ENCODE data around the gene TMEM256. TPM values are rescaled to one million over a fixed set of nuclear protein-coding genes. Genes with fewer than 3 reads are reported as not detected.

TMEM256 gene
- total RNA-seq, 1 experiment from 2014 or later: 57.6 TPM

DNA sequence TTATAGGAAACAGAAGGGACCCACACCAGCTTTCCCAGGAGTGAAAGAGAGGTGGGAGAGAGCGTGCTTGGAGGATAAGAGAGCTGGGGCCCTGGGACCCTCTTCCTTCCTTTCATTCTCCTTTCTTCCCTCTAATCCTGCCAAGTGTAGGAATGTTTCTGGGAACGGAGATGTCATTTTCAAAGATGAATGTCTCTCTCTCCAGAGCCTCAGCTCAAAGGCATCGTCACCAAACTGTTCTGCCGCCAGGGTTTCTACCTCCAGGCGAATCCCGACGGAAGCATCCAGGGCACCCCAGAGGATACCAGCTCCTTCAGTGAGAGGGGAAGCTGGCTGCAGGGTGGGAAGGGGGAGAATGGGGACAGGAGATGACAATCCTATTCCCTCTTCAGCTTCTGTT, 37.4 kb upstream of the TMEM256 start:
- no TSS peak for BruUV-seq (replicated peaks)
- TF ChIP-seq, protein P1, sequence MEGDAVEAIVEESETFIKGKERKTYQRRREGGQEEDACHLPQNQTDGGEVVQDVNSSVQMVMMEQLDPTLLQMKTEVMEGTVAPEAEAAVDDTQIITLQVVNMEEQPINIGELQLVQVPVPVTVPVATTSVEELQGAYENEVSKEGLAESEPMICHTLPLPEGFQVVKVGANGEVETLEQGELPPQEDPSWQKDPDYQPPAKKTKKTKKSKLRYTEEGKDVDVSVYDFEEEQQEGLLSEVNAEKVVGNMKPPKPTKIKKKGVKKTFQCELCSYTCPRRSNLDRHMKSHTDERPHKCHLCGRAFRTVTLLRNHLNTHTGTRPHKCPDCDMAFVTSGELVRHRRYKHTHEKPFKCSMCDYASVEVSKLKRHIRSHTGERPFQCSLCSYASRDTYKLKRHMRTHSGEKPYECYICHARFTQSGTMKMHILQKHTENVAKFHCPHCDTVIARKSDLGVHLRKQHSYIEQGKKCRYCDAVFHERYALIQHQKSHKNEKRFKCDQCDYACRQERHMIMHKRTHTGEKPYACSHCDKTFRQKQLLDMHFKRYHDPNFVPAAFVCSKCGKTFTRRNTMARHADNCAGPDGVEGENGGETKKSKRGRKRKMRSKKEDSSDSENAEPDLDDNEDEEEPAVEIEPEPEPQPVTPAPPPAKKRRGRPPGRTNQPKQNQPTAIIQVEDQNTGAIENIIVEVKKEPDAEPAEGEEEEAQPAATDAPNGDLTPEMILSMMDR (conservative IDR thresholded peaks at IDR 0.05; ENCODE audit: low read depth, low read length): 0 out of 2 replicates have a peak, but pooled peaks have one; percentile 3
- no peak for TF ChIP-seq EZH2 (IDR thresholded peaks at IDR 0.05; ENCODE audit: borderline replicate concordance, low read depth, low read length, poor library complexity, severe bottlenecking)

DNA sequence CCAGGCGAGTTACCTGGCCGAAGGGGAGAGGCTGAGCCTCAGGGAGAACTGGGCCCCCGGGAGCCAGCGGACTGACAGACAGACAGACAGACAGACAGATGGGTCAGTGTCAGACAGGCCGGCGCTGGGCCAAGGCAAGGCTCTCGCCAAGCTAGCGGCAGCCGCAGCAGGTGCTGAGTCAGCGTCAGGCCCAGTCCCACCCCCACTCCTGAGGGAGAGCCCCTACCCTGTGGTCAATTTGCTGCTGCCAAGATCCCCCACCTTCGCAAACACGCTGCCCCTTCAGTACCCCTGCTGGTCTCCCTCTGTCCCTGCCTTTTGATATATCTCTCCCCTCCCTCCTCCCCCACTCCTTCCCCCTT, 36.9 kb upstream of the TMEM256 start:
- Histone ChIP-seq H3K27ac (ENCODE audit: low read depth, low read length, poor library complexity, severe bottlenecking) (peak overlapping the region; percentile 97), H3K4me3 (ENCODE audit: low read depth, low read length, poor library complexity, severe bottlenecking) (peak overlapping the region; percentile 90), H3K27me3 (replicated peaks; ENCODE audit: insufficient read depth, low read depth, low read length, poor library complexity) (no peaks in the 10 kb centered on the region), H3K4me1 (ENCODE audit: insufficient read depth, low read length, poor library complexity, severe bottlenecking) (peaks cover 53% of the 10 kb centered on the region), H3K9me3 (ENCODE audit: low read depth, low read length, poor library complexity, severe bottlenecking) (no peaks in the 10 kb centered on the region), H3K36me3 (ENCODE audit: insufficient read depth, low read length, poor library complexity, severe bottlenecking) (no peaks in the 10 kb centered on the region)
- CTCF ChIA-PET: interaction anchor here (0.6 to 1.9 kb wide), 6 partner anchors 20 to 601 kb away, joined by 3 to 12 read pairs (median 6); partner anchors contain the start of gene ZBTB4
- intact Hi-C loops (cut with micrococcal nuclease; ENCODE audit: unreplicated experiment): loop anchor here (1.0 kb wide), 1 partner anchor 43 kb away; the partner anchor contains the start of gene POLR2A
- TF ChIP-seq EZH2 (IDR thresholded peaks at IDR 0.05; ENCODE audit: borderline replicate concordance, low read depth, low read length, poor library complexity, severe bottlenecking): no peak
- TF ChIP-seq, protein P1 (conservative IDR thresholded peaks at IDR 0.05; ENCODE audit: low read depth, low read length): 0 out of 2 replicates have a peak, but pooled peaks have one; percentile 16
- POLR2A ChIA-PET (ENCODE audit: low non-redundant PET): interaction anchor here (0.6 kb wide), 3 partner anchors 44 to 245 kb away, joined by 3 to 4 read pairs (median 4); no protein-coding TSS in a partner anchor
- no TSS peak for BruUV-seq (replicated peaks)
- peak; percentile 83 for DNase-seq (ENCODE audit: low spot score)

More for the DNA sequence above, 37.4 kb upstream of the TMEM256 start:
- peak overlapping the region; percentile 90 for H3K4me3 ChIP-seq (ENCODE audit: low read depth, low read length, poor library complexity, severe bottlenecking)
- peak; percentile 54 for DNase-seq (ENCODE audit: low spot score)
- H3K9me3 ChIP-seq (ENCODE audit: low read depth, low read length, poor library complexity, severe bottlenecking): no peaks in the 10 kb centered on the region
- ChIA-PET POLR2A (ENCODE audit: low non-redundant PET) (interaction anchor here (0.6 kb wide), 3 partner anchors 44 to 245 kb away, joined by 3 to 4 read pairs (median 4); no protein-coding TSS in a partner anchor), CTCF (interaction anchor here (0.6 to 1.9 kb wide), 6 partner anchors 19 to 600 kb away, joined by 3 to 12 read pairs (median 6); partner anchors contain the start of gene ZBTB4)
- peak overlapping the region; percentile 97 for H3K27ac ChIP-seq (ENCODE audit: low read depth, low read length, poor library complexity, severe bottlenecking)
- H3K27me3 ChIP-seq (replicated peaks; ENCODE audit: insufficient read depth, low read depth, low read length, poor library complexity): no peaks in the 10 kb centered on the region
- peaks cover 50% of the 10 kb centered on the region for H3K4me1 ChIP-seq (ENCODE audit: insufficient read depth, low read length, poor library complexity, severe bottlenecking)
- no peaks in the 10 kb centered on the region for H3K36me3 ChIP-seq (ENCODE audit: insufficient read depth, low read length, poor library complexity, severe bottlenecking)
- intact Hi-C loops (cut with micrococcal nuclease; ENCODE audit: unreplicated experiment): no loop called here

DNA sequence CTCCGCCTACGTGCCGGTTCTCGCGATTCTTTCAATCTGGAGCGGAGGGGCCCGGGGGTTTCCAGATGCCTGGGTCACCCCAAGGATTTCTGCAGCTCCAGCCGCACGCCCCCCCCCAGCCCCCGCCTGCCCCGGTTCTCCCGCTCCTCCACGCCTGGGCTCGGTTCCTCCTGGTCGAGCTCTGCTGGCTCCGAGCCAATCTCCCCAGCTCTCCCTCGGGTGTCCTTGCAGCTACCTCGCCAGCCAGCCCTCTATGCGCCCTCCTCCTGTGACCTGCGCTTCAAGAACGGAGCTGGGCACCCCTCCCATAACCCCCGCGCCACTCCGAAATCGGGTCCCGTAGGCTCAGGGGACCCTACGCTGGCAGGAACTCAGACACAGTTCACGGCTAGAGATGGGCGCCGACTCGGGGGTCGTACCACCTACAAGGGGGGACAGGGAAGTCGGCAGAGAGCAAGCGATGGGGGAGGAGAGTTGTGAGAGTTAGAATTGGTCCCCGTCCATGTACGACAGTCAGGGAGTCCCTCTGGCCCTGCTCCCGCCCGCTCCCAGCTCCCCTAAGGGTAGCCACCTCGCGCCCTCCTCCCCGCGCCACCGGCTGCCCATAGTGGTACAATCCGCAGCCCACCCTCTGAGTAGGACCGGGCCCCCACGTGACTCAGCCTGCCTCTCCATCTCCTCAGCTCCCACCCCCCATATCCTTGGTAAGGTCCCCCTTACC, 36.4 kb upstream of the TMEM256 start:
- Histone ChIP-seq H3K4me1 (ENCODE audit: insufficient read depth, low read length, poor library complexity, severe bottlenecking) (peaks cover 55% of the 10 kb centered on the region), H3K27me3 (replicated peaks; ENCODE audit: insufficient read depth, low read depth, low read length, poor library complexity) (no peaks in the 10 kb centered on the region), H3K4me3 (ENCODE audit: low read depth, low read length, poor library complexity, severe bottlenecking) (peak overlapping the region; percentile 90), H3K9me3 (ENCODE audit: low read depth, low read length, poor library complexity, severe bottlenecking) (no peaks in the 10 kb centered on the region), H3K36me3 (ENCODE audit: insufficient read depth, low read length, poor library complexity, severe bottlenecking) (no peaks in the 10 kb centered on the region), H3K27ac (ENCODE audit: low read depth, low read length, poor library complexity, severe bottlenecking) (peak overlapping the region; percentile 97)
- DNase-seq (ENCODE audit: low spot score): peak; percentile 84
- ChIA-PET POLR2A (ENCODE audit: low non-redundant PET) (interaction anchor here (0.6 kb wide), 2 partner anchors 14 to 246 kb away, joined by 3 to 13 read pairs; no protein-coding TSS in a partner anchor), CTCF (interaction anchor here (0.7 to 1.9 kb wide), 2 partner anchors 120 kb away, joined by 3 to 7 read pairs; no protein-coding TSS in a partner anchor)
- no peak for TF ChIP-seq EZH2 (IDR thresholded peaks at IDR 0.05; ENCODE audit: borderline replicate concordance, low read depth, low read length, poor library complexity, severe bottlenecking)
- TF ChIP-seq, protein P1 (conservative IDR thresholded peaks at IDR 0.05; ENCODE audit: low read depth, low read length): no peak
- BruUV-seq (replicated peaks): TSS peak; percentile 53
- intact Hi-C loops (cut with micrococcal nuclease; ENCODE audit: unreplicated experiment): loop anchor here (1.0 kb wide), 1 partner anchor 44 kb away; the partner anchor contains the start of gene POLR2A

Measured in A673 (cell line).